HEK293 (cell line): Measurements from ENCODE around the gene PAIP2.
"Not testable (repeated sequence)": the region's sequence is repeated elsewhere in the genome, so short reads cannot be mapped to it uniquely, and the experiment has no call there.

Experiments used
- CTCF ChIP-seq: fragments of 450-650 bp; formaldehyde crosslinking; IDR thresholded peaks from 2 replicates; pipeline ENCODE4 v1.5.1; 2016; ENCODE audit warnings: missing biosample characterization, missing genetic modification characterization
- GFI1B ChIP-seq: fragments of 450-650 bp; formaldehyde crosslinking; IDR thresholded peaks from 2 replicates; pipeline ENCODE4 v1.5.1; 2016; ENCODE audit warnings: missing biosample characterization, missing genetic modification characterization
- IKZF3 ChIP-seq: fragments of 450-650 bp; IDR thresholded peaks from 2 replicates; pipeline ENCODE4 v1.5.0; 2018; ENCODE audit warnings: missing biosample characterization, mild to moderate bottlenecking, missing genetic modification characterization, moderate library complexity
- REST ChIP-seq: fragments of 450-650 bp; formaldehyde crosslinking; IDR thresholded peaks from 2 replicates; pipeline ENCODE4 v1.5.1; 2016; ENCODE audit warnings: missing biosample characterization, missing genetic modification characterization
- TCF7L2 ChIP-seq: IDR thresholded peaks from 2 replicates; pipeline ENCODE4 v1.6.1; 2011; ENCODE audit warnings: low read depth, mild to moderate bottlenecking, inconsistent platforms, low read length, moderate library complexity, borderline replicate concordance
- TRIM28 ChIP-seq: IDR thresholded peaks from 2 replicates; pipeline ENCODE4 v1.6.1; 2011; ENCODE audit warnings: low read length, control low read depth, borderline replicate concordance
- YY2 ChIP-seq: fragments of 450-650 bp; formaldehyde crosslinking; IDR thresholded peaks from 2 replicates; pipeline ENCODE4 v1.5.1; 2016; ENCODE audit warnings: missing biosample characterization, missing genetic modification characterization
- ZNF146 ChIP-seq: fragments of 450-650 bp; formaldehyde crosslinking; IDR thresholded peaks from 2 replicates; pipeline ENCODE4 v1.5.1; 2016; ENCODE audit warnings: missing biosample characterization, missing genetic modification characterization
- ZNF248 ChIP-seq: fragments of 450-650 bp; formaldehyde crosslinking; IDR thresholded peaks from 2 replicates; pipeline ENCODE4 v1.5.1; 2017; ENCODE audit warnings: missing biosample characterization, missing genetic modification characterization
- ZNF274 ChIP-seq, 2 experiments: fragments of 200-500 bp in 1 of 2; fragments of 450-650 bp in 1 of 2; sonication (Bioruptor generic) in 1 of 2; formaldehyde crosslinking in 1 of 2; IDR thresholded peaks; 2 replicates each; pipeline versions ENCODE4 v1.5.1 to v1.6.1; 2014 to 2016; ENCODE audit warnings: borderline replicate concordance in 1 of 2, inconsistent platforms in 1 of 2, low read length in 1 of 2, missing biosample characterization in 1 of 2, missing genetic modification characterization in 1 of 2
- ZNF391 ChIP-seq: fragments of 450-650 bp; formaldehyde crosslinking; IDR thresholded peaks from 2 replicates; pipeline ENCODE4 v1.5.1; 2016; ENCODE audit warnings: low read depth, missing biosample characterization, missing genetic modification characterization, borderline replicate concordance
- ZNF654 ChIP-seq: fragments of 450-650 bp; formaldehyde crosslinking; IDR thresholded peaks from 2 replicates; pipeline ENCODE4 v1.5.1; 2016; ENCODE audit warnings: low read depth, missing biosample characterization, missing genetic modification characterization

- TF ChIP-seq YY2 (tag by site-specific recombination); ZNF391 (tag by site-specific recombination); ZNF248 (tag by site-specific recombination); REST (tag by site-specific recombination); CTCF (tag by site-specific recombination); TCF7L2; IKZF3 (tag by site-specific recombination); TRIM28; ZNF274 (IDR thresholded peaks at IDR 0.05; ENCODE audit: low read length); ZNF274 (tag by site-specific recombination; IDR thresholded peaks at IDR 0.05; ENCODE audit: borderline replicate concordance); ZNF146 (tag by site-specific recombination); GFI1B (tag by site-specific recombination); ZNF654 (tag by site-specific recombination): not testable (repeated sequence)
Measured at GRCh38 chr5:139355900-139356299, 14.2 kb downstream of the PAIP2 start.
